Nephron (organoid): ENCODE measurements around the gene BCAP29.
A peak's percentile ranks its signal among the peaks of the same experiment; 100 is the strongest.

Experiments
- H3K27ac Mint-ChIP-seq, 3 experiments: 2 replicates each; pipeline ENCODE4 v1.8.0; 2020; ENCODE audit warnings: mixed read lengths in 3 of 3, mild to moderate bottlenecking in 2 of 3, moderate library complexity in 1 of 3
- H3K27me3 Mint-ChIP-seq: 2 replicates; pipeline ENCODE4 v1.8.0; 2021; ENCODE audit warnings: low read depth, mild to moderate bottlenecking, moderate library complexity, mixed read lengths
- H3K36me3 Mint-ChIP-seq: 2 replicates; pipeline ENCODE4 v1.8.0; 2020; ENCODE audit warnings: low read depth, mixed read lengths
- H3K4me1 Mint-ChIP-seq: 2 replicates; pipeline ENCODE4 v1.8.0; 2020; ENCODE audit warnings: mixed read lengths
- H3K4me3 Mint-ChIP-seq, 3 experiments: 2 replicates each; pipeline ENCODE4 v1.8.0; 2020; ENCODE audit warnings: mild to moderate bottlenecking in 3 of 3, mixed read lengths in 3 of 3, moderate library complexity in 2 of 3
- H3K9me3 Mint-ChIP-seq: 2 replicates; pipeline ENCODE4 v1.8.0; 2020; ENCODE audit warnings: mixed read lengths
- TF ChIP-seq, protein P1 (sequence below), 3 experiments: fragments of 200-600 bp; sonication (generic); IDR thresholded peaks; one replicate each; pipeline ENCODE4 v1.5.0; 2021; ENCODE audit warnings: antibody characterized with exemption in 3 of 3; ENCODE audit not compliant: unreplicated experiment in 3 of 3

BCAP29 gene

DNA sequence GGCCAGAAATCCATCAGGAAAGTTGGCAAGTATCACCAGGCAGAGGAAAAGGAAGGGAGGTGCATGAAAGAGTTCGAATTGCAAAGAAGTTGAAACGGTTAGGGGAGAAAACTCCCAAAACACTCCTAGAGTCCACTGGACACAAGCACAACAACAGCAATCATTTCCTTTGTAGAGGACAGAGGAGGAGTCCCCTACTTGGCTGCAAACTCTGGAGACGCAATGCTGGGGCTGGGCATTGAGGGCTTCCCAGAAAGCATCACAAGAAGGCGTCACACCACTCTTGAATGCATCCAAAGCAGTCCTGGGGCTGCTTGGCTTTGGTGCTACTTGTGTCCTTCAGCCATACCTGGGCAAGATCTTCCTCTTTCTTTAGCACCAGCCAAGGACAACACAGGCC lies 62.5 kb downstream of the BCAP29 start:
- Mint-ChIP-seq H3K27ac (no peak overlapping the region), H3K9me3 (peaks cover 9% of the 10 kb centered on the region), H3K36me3 (no peaks in the 10 kb centered on the region), H3K4me3 (no peak overlapping the region), H3K4me1 (peaks cover 25% of the 10 kb centered on the region), H3K27me3 (peaks cover 15% of the 10 kb centered on the region)
- TF ChIP-seq, protein P1, sequence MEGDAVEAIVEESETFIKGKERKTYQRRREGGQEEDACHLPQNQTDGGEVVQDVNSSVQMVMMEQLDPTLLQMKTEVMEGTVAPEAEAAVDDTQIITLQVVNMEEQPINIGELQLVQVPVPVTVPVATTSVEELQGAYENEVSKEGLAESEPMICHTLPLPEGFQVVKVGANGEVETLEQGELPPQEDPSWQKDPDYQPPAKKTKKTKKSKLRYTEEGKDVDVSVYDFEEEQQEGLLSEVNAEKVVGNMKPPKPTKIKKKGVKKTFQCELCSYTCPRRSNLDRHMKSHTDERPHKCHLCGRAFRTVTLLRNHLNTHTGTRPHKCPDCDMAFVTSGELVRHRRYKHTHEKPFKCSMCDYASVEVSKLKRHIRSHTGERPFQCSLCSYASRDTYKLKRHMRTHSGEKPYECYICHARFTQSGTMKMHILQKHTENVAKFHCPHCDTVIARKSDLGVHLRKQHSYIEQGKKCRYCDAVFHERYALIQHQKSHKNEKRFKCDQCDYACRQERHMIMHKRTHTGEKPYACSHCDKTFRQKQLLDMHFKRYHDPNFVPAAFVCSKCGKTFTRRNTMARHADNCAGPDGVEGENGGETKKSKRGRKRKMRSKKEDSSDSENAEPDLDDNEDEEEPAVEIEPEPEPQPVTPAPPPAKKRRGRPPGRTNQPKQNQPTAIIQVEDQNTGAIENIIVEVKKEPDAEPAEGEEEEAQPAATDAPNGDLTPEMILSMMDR (IDR thresholded peaks at IDR 0.05; ENCODE audit: unreplicated experiment in 3 of 3): no peak

DNA sequence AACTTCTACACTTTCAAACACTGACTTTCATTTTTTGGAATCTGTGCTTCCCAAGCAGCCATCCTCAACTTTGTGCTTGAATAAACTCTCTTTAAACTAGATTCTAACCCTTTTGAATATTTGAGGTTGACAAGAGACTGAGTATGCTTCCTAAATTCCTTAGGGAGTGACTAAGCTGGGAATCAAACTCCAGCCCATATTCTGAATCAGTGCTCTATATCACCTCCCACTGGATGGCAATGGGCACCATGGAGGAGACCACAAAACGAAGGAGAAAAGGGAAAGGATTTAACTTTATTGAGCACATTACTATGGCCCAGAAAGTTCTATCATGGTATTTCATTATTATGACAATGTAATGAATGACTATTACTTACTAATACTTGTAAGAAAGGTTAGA lies 63.4 kb downstream of the BCAP29 start:
- Mint-ChIP-seq H3K4me3 (no peak overlapping the region), H3K9me3 (peaks cover 7% of the 10 kb centered on the region), H3K27ac (peak overlapping the region in 1 of 3 experiments; percentile 22), H3K4me1 (peaks cover 25% of the 10 kb centered on the region), H3K36me3 (no peaks in the 10 kb centered on the region), H3K27me3 (peaks cover 15% of the 10 kb centered on the region)
- TF ChIP-seq, protein P1 (IDR thresholded peaks at IDR 0.05; ENCODE audit: unreplicated experiment in 3 of 3): no peak

DNA sequence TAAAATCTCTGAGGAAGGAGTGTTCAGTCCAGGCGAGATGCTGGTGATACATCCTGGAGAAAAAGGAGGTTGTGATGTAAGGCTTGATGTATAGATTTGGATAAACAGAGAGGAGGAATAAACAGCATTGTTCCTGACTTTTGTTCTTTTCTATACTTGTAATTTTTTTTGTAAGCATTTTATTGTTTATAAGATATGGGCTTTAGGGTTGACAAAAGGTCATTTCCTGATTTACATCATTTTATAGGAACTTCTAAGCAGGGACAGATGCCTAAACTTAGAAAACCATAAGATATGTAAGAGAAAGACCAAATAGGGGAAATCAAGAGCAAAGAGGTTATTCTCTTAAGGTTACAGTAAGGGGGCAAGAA lies 63.9 kb downstream of the BCAP29 start:
- Mint-ChIP-seq H3K27ac (peak overlapping the region; percentile 3 to 22 (median 21)), H3K4me1 (peaks cover 25% of the 10 kb centered on the region), H3K4me3 (peak overlapping the region in 1 of 3 experiments; percentile 9), H3K36me3 (no peaks in the 10 kb centered on the region), H3K9me3 (peaks cover 7% of the 10 kb centered on the region), H3K27me3 (peaks cover 13% of the 10 kb centered on the region)
- TF ChIP-seq, protein P1 (IDR thresholded peaks at IDR 0.05; ENCODE audit: unreplicated experiment in 3 of 3): no peak

DNA sequence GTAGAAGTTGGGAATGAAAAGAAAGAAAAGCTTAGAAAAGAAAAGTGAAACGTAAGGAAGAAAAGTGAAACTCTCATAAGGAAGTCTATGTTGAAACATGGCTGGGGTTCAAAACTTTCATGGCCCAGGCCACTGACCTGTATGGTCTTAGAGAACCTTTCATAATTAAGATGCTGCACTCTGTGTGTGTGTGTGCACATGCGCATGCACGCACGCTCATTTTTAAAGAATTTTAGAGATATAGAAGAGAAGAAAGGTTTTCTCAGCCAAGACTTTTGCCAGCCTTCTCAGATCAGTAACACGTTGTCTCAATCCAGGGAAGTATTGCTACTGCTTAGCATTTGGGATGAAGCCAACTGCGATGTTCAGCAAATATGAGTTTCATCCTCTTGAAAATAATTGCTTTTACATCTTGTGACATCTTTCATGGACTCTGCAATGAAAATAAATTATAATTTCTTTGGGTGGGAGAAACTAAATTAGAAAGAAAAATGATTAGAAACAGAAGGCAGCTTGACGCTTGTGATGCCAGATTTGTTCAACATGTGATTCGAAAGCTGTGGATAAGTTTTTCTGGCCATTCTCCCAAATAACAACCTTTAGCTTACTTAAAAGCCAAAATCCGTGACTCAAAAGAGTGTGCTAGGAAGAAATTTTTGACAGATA lies 64.4 kb downstream of the BCAP29 start:
- peaks cover 25% of the 10 kb centered on the region for H3K4me1 Mint-ChIP-seq
- H3K27me3 Mint-ChIP-seq: peaks cover 11% of the 10 kb centered on the region
- H3K36me3 Mint-ChIP-seq: no peaks in the 10 kb centered on the region
- H3K27ac Mint-ChIP-seq: peak overlapping the region; percentile 3 to 39 (median 22)
- TF ChIP-seq, protein P1 (IDR thresholded peaks at IDR 0.05; ENCODE audit: unreplicated experiment in 3 of 3): no peak
- H3K9me3 Mint-ChIP-seq: peaks cover 10% of the 10 kb centered on the region
- peak overlapping the region in 1 of 3 experiments; percentile 9 for H3K4me3 Mint-ChIP-seq

DNA sequence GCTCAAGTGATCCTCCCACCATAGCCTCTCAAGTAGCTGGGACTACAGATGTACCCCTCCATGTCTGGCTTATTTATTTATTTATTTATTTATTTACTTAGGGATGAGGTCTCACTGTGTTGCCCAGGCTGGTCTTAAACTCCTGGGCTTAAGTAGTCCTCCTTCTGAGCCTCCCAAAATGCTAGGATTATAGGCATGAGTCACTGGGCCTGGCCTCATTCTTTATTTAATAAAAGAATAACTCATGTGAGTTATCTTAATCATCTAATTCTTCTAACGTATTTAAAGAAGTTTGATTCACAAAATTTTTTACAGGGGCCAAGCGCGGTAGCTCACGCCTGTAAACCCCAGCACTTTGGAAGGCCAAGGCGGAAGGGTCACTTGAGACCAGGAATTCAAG lies 72.6 kb downstream of the BCAP29 start:
- Mint-ChIP-seq H3K36me3 (no peaks in the 10 kb centered on the region), H3K27me3 (peaks cover 32% of the 10 kb centered on the region), H3K27ac (no peak overlapping the region), H3K4me1 (no peaks in the 10 kb centered on the region), H3K9me3 (peaks cover 7% of the 10 kb centered on the region), H3K4me3 (no peak overlapping the region)
- TF ChIP-seq, protein P1 (IDR thresholded peaks at IDR 0.05; ENCODE audit: unreplicated experiment in 3 of 3): no peak

DNA sequence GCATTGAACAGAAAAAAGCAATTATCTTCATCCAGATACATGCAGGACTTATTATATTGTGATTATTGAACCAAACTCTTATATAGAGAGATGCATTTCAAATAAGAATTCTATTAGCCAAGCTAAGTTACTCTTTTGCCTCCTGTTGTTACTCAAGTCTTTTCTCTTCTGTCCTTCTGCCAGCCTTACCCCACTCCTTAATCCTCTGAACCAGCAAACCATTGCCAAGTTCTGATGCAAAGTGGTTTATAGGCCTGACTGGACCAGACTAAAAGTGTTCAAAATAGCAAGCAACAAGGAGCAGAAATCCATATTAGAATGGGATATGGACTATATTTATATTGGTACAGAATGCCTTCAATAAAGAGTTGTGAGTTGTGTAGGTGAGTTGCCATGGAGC lies 78.4 kb downstream of the BCAP29 start:
- Mint-ChIP-seq H3K9me3 (no peaks in the 10 kb centered on the region), H3K27me3 (peaks cover 91% of the 10 kb centered on the region), H3K4me3 (no peak overlapping the region), H3K4me1 (no peaks in the 10 kb centered on the region), H3K27ac (no peak overlapping the region), H3K36me3 (no peaks in the 10 kb centered on the region)
- TF ChIP-seq, protein P1 (IDR thresholded peaks at IDR 0.05; ENCODE audit: unreplicated experiment in 3 of 3): no peak
